ENCODE data around the gene RFX5.

Gene RFX5

GRCh38 chr1:151327903-151328674, 19.0 kb downstream of the RFX5 start:
- FAIRE-seq (peak; percentile 53), DNase-seq (ENCODE audit: insufficient read length) (no peak)
- TF ChIP-seq POLR2AphosphoS5 (IDR thresholded peaks at IDR 0.05; ENCODE audit: low read depth, low read length), result no peak
- TF ChIP-seq POLR2A (IDR thresholded peaks at IDR 0.05; ENCODE audit: low read depth, low read length), result no peak

GRCh38 chr1:151327223-151327902, 19.7 kb downstream of the RFX5 start, which contains the start of gene PI4KB:
Gene PI4KB (minus strand): TSS chr1:151327416. CDS start chr1:151316481, 10,935 bp downstream.
- FAIRE-seq, result peak; percentile 86
- peak; percentile 32; the same call in 1 of the 2 replicates for TF ChIP-seq POLR2AphosphoS5 (IDR thresholded peaks at IDR 0.05; ENCODE audit: low read depth, low read length)
- no peak for TF ChIP-seq TAF1 (IDR thresholded peaks at IDR 0.05; ENCODE audit: borderline replicate concordance, low read depth, low read length)
- TF ChIP-seq POLR2A (IDR thresholded peaks at IDR 0.05; ENCODE audit: low read depth, low read length), result peak; percentile 66
- DNase-seq (ENCODE audit: insufficient read length), result peak; percentile 87

GRCh38 chr1:151326619-151327222, 20.3 kb downstream of the RFX5 start:
- DNase-seq (ENCODE audit: insufficient read length) (peak; percentile 75), FAIRE-seq (no peak)
- TF ChIP-seq TAF1 (IDR thresholded peaks at IDR 0.05; ENCODE audit: borderline replicate concordance, low read depth, low read length) (no peak), POLR2AphosphoS5 (IDR thresholded peaks at IDR 0.05; ENCODE audit: low read depth, low read length) (peak; percentile 68; the same call in 1 of the 2 replicates), POLR2A (IDR thresholded peaks at IDR 0.05; ENCODE audit: low read depth, low read length) (peak; percentile 64; the same call in 1 of the 2 replicates)

- DNase-seq (ENCODE audit: insufficient read length) (no peak), FAIRE-seq (peak; percentile 24)
- TF ChIP-seq POLR2A (IDR thresholded peaks at IDR 0.05; ENCODE audit: low read depth, low read length) (no peak), POLR2AphosphoS5 (IDR thresholded peaks at IDR 0.05; ENCODE audit: low read depth, low read length) (no peak; the same call in 1 of the 2 replicates), TAF1 (IDR thresholded peaks at IDR 0.05; ENCODE audit: borderline replicate concordance, low read depth, low read length) (no peak)
These were observed 21.2 kb downstream of the RFX5 start for GRCh38 chr1:151325646-151326429.

- TF ChIP-seq TAF1 (IDR thresholded peaks at IDR 0.05; ENCODE audit: borderline replicate concordance, low read depth, low read length) (no peak), POLR2A (IDR thresholded peaks at IDR 0.05; ENCODE audit: low read depth, low read length) (no peak), POLR2AphosphoS5 (IDR thresholded peaks at IDR 0.05; ENCODE audit: low read depth, low read length) (no peak)
- no peak for DNase-seq (ENCODE audit: insufficient read length)
- no peak for FAIRE-seq
These were observed 21.8 kb downstream of the RFX5 start for GRCh38 chr1:151325231-151325630.

GRCh38 chr1:151324390-151324930, 22.6 kb downstream of the RFX5 start:
- DNase-seq (ENCODE audit: insufficient read length) (no peak), FAIRE-seq (no peak)
- no peak for TF ChIP-seq TAF1 (IDR thresholded peaks at IDR 0.05; ENCODE audit: borderline replicate concordance, low read depth, low read length)
- no peak for TF ChIP-seq POLR2A (IDR thresholded peaks at IDR 0.05; ENCODE audit: low read depth, low read length)
- TF ChIP-seq POLR2AphosphoS5 (IDR thresholded peaks at IDR 0.05; ENCODE audit: low read depth, low read length), result no peak

- no peak for FAIRE-seq
- DNase-seq (ENCODE audit: insufficient read length), result no peak
- TF ChIP-seq POLR2A (IDR thresholded peaks at IDR 0.05; ENCODE audit: low read depth, low read length) (no peak), POLR2AphosphoS5 (IDR thresholded peaks at IDR 0.05; ENCODE audit: low read depth, low read length) (no peak), TAF1 (IDR thresholded peaks at IDR 0.05; ENCODE audit: borderline replicate concordance, low read depth, low read length) (no peak)
These were observed 28.1 kb downstream of the RFX5 start for GRCh38 chr1:151318975-151319374.

- DNase-seq (ENCODE audit: insufficient read length) (no peak), FAIRE-seq (no peak)
- TF ChIP-seq POLR2AphosphoS5 (IDR thresholded peaks at IDR 0.05; ENCODE audit: low read depth, low read length) (no peak), TAF1 (IDR thresholded peaks at IDR 0.05; ENCODE audit: borderline replicate concordance, low read depth, low read length) (no peak), POLR2A (IDR thresholded peaks at IDR 0.05; ENCODE audit: low read depth, low read length) (no peak)
These were observed 31.4 kb downstream of the RFX5 start for GRCh38 chr1:151315565-151316235.

GRCh38 chr1:151314137-151314875, 32.7 kb downstream of the RFX5 start:
- TF ChIP-seq POLR2A (IDR thresholded peaks at IDR 0.05; ENCODE audit: low read depth, low read length), result no peak
- TF ChIP-seq POLR2AphosphoS5 (IDR thresholded peaks at IDR 0.05; ENCODE audit: low read depth, low read length), result no peak
- no peak for TF ChIP-seq TAF1 (IDR thresholded peaks at IDR 0.05; ENCODE audit: borderline replicate concordance, low read depth, low read length)
- FAIRE-seq (no peak), DNase-seq (ENCODE audit: insufficient read length) (no peak)

GRCh38 chr1:151313501-151313900, 33.6 kb downstream of the RFX5 start:
- FAIRE-seq, result no peak
- TF ChIP-seq POLR2AphosphoS5 (IDR thresholded peaks at IDR 0.05; ENCODE audit: low read depth, low read length), result no peak
- TF ChIP-seq POLR2A (IDR thresholded peaks at IDR 0.05; ENCODE audit: low read depth, low read length), result no peak
- TF ChIP-seq TAF1 (IDR thresholded peaks at IDR 0.05; ENCODE audit: borderline replicate concordance, low read depth, low read length), result no peak
- no peak for DNase-seq (ENCODE audit: insufficient read length)
